Non-pigmented ciliary epithelial cell (primary cell): ENCODE measurements around the gene HCN4.

ENCODE experiments used
- DNase-seq: peaks from one replicate; pipeline ENCODE4 v3.0.0-alpha.2; 2010; ENCODE audit warnings: low read depth

The HCN4 gene

DNA sequence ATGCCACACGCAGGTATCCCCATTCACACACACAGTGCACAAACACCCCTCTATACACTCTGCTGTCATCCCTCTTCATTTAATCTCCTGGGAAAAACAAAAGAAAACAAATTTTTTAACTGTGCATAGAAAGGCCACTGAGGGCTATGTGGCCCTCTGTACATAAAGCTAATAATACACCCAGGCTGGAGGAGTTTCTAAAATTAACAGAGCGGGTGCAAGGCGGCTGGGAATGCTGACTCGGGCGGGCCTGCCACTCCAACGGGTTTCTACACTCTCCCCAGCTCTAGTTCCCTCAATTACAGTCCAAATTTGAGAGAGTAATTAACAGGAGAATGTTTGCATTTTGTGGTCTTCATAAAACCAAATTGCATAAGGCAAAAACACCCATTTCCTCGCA, 23.1 kb downstream of the HCN4 start:
- DNase-seq = no peak

GRCh38 chr15:73344056-73344455, 24.7 kb downstream of the HCN4 start:
- no peak for DNase-seq

DNA sequence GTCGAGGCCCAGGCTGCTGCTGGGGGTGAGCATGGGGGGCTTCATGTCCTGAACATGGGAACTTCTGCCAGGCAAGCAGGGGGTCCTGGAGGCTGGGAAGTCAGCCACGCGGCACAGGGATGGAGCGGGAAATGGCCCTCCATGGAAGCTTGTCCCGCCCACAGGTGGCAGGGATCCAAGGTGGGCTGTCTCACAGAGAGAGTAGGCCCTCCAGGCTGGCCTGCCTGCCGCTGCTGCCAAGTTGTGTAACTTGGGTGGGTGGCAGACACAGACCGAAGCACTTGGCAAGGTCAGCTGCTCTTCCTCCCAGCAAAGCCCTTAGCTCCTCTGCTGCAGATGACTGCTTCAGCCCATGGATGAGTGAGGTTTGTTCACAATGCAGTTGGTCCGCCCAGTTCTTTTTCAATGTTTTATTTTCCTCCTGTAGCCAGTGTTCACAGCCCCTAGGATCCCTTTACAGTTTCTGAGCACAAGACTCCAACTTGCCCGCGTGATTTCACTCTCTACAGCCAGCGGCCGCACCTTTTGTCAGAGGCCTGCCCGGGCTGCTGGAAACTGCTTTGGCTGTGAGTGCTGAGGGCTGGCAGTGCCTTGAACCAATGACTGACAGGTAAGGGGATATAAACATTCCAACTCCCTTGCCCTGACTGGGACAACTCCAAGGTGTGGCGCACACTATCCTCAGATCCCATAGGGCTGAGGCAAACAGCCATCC, 26.7 kb downstream of the HCN4 start:
- no peak for DNase-seq

- no peak for DNase-seq
Observed at GRCh38 chr15:73340502-73341192, 28.1 kb downstream of the HCN4 start.

GRCh38 chr15:73338606-73339374, 30.0 kb downstream of the HCN4 start:
- no peak for DNase-seq

DNA sequence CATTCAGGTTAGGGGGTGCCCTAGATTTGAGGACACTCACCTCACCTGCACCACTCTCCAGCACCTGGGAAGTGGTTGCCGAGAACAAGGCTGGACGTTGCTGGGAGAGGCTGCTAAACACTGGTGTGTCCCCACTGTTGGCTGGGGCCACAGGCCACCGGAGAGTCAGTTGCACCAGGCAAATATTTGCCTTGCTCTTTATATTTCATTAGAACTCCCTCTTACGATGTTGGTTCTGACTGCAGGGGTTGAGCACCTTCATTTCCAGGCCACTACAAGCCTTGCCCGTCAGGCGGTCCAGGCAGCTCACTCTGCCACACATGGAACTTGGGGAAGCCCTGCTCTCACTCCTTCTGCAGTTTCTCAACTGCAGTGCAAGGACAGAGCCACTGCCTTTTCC, 30.7 kb downstream of the HCN4 start:
- DNase-seq = no peak

DNA sequence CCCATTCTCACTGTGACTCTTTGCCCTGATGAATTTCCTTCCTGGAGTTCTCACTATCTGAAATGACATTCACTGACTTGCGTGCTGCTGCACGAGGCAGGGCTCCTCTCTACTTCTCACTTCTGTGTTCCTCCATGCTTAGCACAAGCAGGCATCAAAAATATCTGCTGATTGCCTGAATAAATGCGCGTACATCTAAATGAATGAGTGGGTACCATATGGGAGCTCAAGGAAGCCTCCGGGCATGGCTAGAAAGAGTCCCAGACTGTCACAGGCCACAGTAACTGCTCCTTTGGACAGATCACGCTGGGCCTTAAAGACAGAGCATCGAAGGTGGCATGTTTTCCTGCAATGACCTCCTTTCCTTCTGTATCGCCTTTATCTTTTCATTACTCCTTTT, 31.6 kb downstream of the HCN4 start:
- DNase-seq = no peak

DNA sequence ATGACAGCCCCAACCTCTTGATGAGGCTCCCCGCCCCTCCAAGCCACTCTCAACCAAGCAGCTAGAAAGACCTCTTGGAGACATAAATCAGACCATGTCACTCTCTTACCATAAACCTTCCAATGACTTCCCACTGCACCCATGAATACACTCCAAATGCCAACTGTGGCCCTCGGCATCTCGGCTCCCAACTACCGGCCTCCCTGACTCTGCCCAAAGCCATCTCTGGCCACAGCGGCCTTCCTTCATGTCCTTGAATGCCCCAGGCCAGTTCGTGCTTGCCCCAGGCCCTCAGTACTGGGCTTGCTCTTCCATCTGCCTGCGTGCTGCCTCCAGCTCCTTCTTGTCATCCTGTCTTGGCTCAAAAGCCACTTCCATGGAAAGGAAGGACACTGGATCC, 32.0 kb downstream of the HCN4 start:
- DNase-seq = no peak

DNA sequence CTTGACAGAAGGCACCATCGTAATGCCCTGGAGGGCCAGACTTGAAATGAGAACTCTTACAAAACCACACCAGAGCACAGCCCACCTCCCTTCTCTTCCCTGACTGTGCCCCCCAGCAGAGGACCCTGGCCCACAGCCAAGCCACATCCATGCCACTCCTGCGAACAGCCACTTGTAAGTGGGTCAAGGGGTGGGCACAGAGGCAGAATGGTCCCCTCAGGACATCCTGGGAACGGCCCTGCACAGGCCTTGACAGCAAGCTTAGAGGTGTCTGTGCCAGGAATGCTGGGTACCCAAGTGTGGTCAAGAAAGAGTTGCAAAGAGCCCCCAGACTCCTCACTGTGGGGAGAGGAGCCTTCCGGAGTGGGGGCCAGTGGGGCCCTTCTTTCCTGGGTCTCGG, 33.3 kb downstream of the HCN4 start:
- DNase-seq = no peak

DNA sequence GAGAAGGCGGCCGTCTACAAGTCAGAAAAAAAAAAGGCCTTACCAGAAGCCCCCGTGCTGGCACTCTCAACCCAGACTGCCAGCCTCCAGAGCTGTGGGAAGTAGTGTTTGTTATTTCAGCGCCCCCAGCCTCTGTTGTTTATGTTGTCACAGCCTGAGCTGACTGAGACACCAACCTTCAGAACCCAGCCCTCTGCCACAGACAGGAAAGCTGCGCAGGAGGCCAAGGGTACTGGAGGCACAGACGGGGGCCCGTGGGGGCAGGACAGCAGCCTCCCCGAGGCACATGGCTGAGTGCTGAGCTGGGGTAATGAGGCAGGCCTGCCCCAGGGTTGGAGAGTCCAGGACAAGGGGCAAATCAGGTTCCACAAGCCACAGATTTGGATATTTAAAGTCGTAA, 33.7 kb downstream of the HCN4 start:
- no peak for DNase-seq

DNA sequence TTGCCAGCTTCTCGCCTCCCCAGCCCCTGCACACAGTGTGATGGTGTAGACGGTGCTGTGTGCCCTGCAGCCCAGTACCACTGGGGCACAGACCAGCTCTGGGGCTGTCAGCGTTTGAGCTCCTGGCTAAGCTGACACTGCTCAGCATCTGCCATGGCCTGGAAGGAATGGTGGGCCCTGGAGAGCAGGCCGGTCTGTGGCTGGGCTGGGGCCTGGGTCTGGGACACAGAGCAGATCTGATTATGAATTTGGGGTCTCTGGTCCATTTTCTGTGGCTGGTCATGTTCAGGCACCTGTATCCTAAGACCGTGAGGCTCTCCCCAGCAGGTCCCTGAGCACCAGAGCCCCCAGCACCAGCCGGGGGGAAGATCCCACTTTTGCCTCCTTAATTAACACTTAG, 34.7 kb downstream of the HCN4 start:
- DNase-seq = no peak

DNA sequence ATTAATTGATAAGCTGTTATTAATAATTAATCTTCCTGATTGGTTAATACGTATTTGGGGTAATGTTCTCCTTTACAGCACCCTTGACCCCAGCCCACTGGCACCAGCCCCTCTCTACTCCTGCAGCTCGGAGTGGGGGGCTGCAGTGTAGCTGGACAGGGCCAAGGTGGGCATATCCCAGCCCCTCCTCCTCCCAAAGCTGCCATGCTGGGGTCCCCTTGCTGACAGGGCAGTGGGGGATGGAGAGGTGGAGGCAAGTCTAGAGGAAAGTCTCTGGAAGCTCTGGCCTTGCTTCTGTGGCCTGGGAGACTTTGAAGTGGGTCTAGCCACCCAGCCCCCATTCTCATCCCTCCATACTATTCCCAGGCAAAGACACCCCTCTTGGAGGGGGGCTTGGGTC, 35.8 kb downstream of the HCN4 start:
- no peak for DNase-seq

DNA sequence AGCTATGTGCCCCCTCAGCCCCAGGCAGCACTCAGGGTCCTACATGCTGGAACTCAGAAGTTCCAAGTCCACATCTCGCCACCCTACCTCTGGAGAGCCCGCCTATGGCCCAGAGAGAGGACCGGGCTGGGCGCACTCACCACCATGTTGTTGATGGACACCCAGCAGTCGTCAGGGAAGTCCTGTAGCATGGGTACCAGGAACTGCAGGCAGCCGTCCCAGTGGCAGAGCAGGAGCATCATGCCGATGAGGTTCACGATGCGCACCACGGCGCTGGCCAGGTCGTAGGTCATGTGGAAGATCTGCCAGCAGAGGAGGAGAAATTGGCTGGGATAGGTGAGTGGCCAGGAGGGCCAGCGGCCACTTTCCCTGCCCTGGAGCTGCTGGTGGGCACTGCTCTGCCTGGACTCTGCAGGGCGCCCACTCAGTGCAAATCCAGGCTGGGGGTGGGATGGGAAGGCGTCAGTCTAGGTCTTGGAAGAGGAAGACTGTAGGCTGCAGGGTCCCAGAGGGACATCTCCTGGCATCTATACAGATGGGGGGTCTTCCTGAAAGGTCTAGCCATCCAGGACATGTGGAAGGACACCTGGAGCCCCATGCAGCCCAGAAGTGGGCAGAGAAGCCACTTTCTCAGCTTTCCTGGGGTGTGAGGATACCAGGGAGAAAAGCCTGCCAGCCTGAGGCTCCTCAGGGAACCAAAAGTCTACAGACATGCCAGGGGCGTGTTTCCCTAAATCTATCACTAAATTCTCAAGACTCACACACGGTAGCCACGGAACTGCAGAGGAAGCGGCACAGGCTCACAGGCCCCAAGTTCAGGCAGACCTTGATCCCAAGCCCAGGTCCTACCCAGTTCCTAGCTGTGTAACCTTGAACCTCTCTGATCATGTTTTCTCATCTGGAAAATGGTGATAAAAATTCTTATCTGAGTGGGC, 36.5 kb downstream of the HCN4 start:
- no peak for DNase-seq

GRCh38 chr15:73331501-73331900, 37.3 kb downstream of the HCN4 start:
- DNase-seq = no peak

DNA sequence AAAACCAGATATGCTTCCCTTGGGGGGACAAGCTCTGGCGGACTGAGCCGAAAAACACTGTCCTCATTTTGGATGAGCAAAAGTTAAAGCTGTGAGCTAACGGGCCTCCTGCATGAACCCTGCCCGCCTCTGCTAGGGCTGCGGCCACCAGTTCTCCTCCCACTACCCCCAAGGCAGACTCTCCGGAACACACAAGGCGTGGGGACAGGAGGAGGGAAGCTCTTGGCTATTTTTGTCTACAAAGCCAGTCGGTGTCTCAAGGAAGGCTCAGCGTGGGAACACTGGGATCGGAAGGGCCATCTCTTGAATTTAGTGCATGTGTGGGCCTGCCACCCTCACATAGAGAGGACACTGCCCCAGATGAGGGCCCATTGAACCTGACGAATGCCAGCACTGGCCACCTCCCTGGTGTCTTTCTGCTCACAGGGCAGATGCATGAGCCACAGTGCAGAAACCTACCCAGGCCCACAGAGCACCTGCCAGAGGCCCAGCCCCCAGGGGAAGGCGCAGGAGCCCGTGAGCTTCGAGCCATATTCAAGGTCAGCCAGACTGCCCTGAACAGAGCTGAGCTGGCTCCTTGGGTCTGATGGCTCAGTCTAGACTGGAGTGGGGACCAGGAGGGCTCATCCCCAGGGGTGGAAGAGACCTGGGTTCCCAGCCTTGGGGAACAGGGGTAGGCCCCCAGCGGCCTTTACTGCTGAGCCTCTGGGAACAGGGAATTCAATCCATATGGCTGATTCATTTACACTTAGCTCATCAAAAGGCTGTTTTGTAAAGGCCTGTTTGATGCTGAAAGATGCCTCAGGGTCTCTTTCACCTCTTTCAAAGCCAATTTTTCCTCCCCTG, 38.3 kb downstream of the HCN4 start:
- no peak for DNase-seq

- no peak for DNase-seq
Observed at GRCh38 chr15:73329501-73330200, 39.1 kb downstream of the HCN4 start.

GRCh38 chr15:73328981-73329380, 39.8 kb downstream of the HCN4 start:
- no peak for DNase-seq

DNA sequence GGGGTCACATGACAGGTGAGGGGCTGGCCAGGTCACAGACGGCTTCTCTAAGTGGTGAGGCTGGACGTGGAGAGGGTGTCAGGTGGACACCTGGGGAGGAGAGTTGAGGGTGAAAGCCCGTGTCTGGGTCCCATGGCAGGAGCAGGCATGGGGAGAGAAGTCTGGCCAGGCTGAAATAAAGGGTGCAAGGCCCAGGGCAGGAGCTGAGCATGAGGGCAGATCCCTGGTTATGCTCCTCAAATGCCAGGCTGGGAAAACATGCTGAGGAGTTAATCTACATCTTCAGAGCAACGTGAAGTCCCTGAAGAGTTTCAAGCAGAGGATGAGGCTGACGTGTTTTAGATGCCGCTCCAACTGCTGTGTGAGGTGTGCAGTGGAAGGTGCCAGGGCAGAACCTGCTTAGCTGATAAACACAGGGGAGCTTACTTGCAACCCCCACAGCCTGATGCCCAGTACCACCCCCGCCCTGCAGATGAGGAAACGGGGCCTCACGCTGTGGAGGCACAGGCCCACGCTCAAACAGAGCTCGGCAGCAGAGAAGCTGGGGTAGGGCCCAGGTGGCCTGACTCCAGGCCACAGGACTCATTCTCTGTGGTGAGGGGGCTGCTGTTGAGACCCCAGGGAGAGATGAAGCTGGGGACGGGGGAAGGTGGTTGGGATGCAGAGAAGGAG, 40.5 kb downstream of the HCN4 start:
- no peak for DNase-seq

GRCh38 chr15:73326157-73326556, 42.6 kb downstream of the HCN4 start:
- no peak for DNase-seq
